ENCODE results near the gene LAMA5. TPM values are rescaled to one million over a fixed set of nuclear protein-coding genes. Genes with fewer than 3 reads are reported as not detected.

Gene LAMA5
- total RNA-seq, 1 experiment from 2014 or later = 1,050 TPM

- Histone ChIP-seq H3K4me3 (ENCODE audit: low read depth, low read length) (no peak overlapping the region), H3K36me3 (ENCODE audit: control insufficient read depth, insufficient read depth, low read length) (peaks cover 30% of the 10 kb centered on the region), H3K4me1 (no peaks in the 10 kb centered on the region), H3K27me3 (replicated peaks; ENCODE audit: control insufficient read depth, insufficient read depth, low read length) (no peaks in the 10 kb centered on the region), H3K9me3 (no peaks in the 10 kb centered on the region)
- POLR2A ChIA-PET = interaction anchor here (0.6 kb wide), 1 partner anchor 42 kb away, joined by 4 read pairs; no protein-coding TSS in a partner anchor
- Mint-ChIP-seq H3K4me3 (ENCODE audit: unreplicated experiment) (no peak overlapping the region), H3K36me3 (ENCODE audit: insufficient read depth, unreplicated experiment) (peaks cover 100% of the 10 kb centered on the region), H3K27ac (ENCODE audit: unreplicated experiment) (peak overlapping the region; percentile 73), H3K9me3 (ENCODE audit: unreplicated experiment) (no peaks in the 10 kb centered on the region), H3K4me1 (ENCODE audit: low read depth, unreplicated experiment) (peaks cover 6% of the 10 kb centered on the region), H3K27me3 (ENCODE audit: insufficient read depth, unreplicated experiment) (no peaks in the 10 kb centered on the region)
- DNase-seq = no peak
- BruUV-seq (replicated peaks) = no TSS peak
- TF ChIP-seq, protein P1, sequence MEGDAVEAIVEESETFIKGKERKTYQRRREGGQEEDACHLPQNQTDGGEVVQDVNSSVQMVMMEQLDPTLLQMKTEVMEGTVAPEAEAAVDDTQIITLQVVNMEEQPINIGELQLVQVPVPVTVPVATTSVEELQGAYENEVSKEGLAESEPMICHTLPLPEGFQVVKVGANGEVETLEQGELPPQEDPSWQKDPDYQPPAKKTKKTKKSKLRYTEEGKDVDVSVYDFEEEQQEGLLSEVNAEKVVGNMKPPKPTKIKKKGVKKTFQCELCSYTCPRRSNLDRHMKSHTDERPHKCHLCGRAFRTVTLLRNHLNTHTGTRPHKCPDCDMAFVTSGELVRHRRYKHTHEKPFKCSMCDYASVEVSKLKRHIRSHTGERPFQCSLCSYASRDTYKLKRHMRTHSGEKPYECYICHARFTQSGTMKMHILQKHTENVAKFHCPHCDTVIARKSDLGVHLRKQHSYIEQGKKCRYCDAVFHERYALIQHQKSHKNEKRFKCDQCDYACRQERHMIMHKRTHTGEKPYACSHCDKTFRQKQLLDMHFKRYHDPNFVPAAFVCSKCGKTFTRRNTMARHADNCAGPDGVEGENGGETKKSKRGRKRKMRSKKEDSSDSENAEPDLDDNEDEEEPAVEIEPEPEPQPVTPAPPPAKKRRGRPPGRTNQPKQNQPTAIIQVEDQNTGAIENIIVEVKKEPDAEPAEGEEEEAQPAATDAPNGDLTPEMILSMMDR (IDR thresholded peaks at IDR 0.05; ENCODE audit: insufficient read depth in 1 of 2, low read depth in 1 of 2, low read length in 1 of 2, severe bottlenecking in 1 of 2, unreplicated experiment in 1 of 2) = no peak
- CTCF ChIA-PET = no interaction called here
- intact Hi-C loops (cut with micrococcal nuclease; ENCODE audit: unreplicated experiment) = no loop called here
Measured at GRCh38 chr20:62338294-62338620, 28.9 kb downstream of the LAMA5 start.

DNA sequence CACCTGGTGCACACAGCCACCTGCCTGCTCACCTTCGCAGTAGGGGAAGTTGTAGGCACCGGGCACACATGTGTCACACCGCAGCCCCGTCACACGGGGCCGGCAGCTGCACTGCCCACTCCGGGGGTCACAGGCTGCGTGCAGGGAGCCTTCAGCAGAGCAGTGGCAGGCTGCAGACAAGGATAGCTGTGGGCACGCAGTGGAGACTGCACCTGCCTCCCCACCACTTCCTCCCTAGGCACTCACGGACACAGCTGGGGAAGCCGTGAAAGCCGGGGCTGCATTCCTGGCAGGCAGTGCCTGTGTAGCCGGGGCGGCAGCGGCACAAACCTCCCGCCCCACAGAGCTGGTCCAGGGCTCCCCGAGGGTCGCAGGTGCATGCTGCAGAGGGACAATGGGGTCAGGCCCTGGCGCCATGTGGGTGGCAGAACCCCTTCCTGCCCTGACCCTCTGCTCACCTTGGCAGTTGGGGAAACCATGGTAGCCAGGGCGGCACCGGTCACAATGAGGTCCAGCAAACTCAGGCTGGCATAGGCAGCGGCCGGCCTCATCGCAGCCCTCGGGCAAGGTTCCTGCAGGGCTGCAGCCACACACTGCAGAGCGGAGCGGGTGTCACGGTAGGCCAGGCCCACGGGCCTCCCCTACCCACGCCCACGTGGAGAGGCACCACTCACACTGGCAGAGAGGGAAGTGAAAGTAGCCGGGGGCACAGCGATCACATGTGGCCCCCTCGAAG is 29.4 kb downstream of the LAMA5 start:
- CTCF ChIA-PET = no interaction called here
- BruUV-seq (replicated peaks) = TSS peak; percentile 22

GRCh38 chr20:62336775-62337557 is 30.1 kb downstream of the LAMA5 start:
- TF ChIP-seq, protein P1 (IDR thresholded peaks at IDR 0.05; ENCODE audit: insufficient read depth in 1 of 2, low read depth in 1 of 2, low read length in 1 of 2, severe bottlenecking in 1 of 2, unreplicated experiment in 1 of 2) = no peak
- Histone ChIP-seq H3K36me3 (ENCODE audit: control insufficient read depth, insufficient read depth, low read length) (peaks cover 32% of the 10 kb centered on the region), H3K27me3 (replicated peaks; ENCODE audit: control insufficient read depth, insufficient read depth, low read length) (no peaks in the 10 kb centered on the region), H3K4me1 (no peaks in the 10 kb centered on the region), H3K4me3 (ENCODE audit: low read depth, low read length) (no peak overlapping the region), H3K9me3 (no peaks in the 10 kb centered on the region)
- POLR2A ChIA-PET = interaction anchor here (0.6 kb wide), 1 partner anchor 32 kb away, joined by 4 read pairs; no protein-coding TSS in a partner anchor
- H3K4me3 Mint-ChIP-seq (ENCODE audit: unreplicated experiment) = no peak overlapping the region
- intact Hi-C loops (cut with micrococcal nuclease; ENCODE audit: unreplicated experiment) = no loop called here
- DNase-seq = peak in 1 of 2 experiments; percentile 31
- H3K27me3 Mint-ChIP-seq (ENCODE audit: insufficient read depth, unreplicated experiment) = no peaks in the 10 kb centered on the region
- peaks cover 6% of the 10 kb centered on the region for H3K4me1 Mint-ChIP-seq (ENCODE audit: low read depth, unreplicated experiment)
- H3K36me3 Mint-ChIP-seq (ENCODE audit: insufficient read depth, unreplicated experiment) = peaks cover 100% of the 10 kb centered on the region
- peak overlapping the region; percentile 73 for H3K27ac Mint-ChIP-seq (ENCODE audit: unreplicated experiment)
- no TSS peak for BruUV-seq (replicated peaks)
- CTCF ChIA-PET = interaction anchor here (1.2 kb wide), 1 partner anchor 46 kb away, joined by 3 read pairs; no protein-coding TSS in a partner anchor
- H3K9me3 Mint-ChIP-seq (ENCODE audit: unreplicated experiment) = no peaks in the 10 kb centered on the region

More for the DNA sequence above, 29.4 kb downstream of the LAMA5 start:
- Histone ChIP-seq H3K27me3 (replicated peaks; ENCODE audit: control insufficient read depth, insufficient read depth, low read length) (no peaks in the 10 kb centered on the region), H3K4me3 (ENCODE audit: low read depth, low read length) (no peak overlapping the region), H3K9me3 (no peaks in the 10 kb centered on the region), H3K36me3 (ENCODE audit: control insufficient read depth, insufficient read depth, low read length) (peaks cover 32% of the 10 kb centered on the region), H3K4me1 (no peaks in the 10 kb centered on the region)
- Mint-ChIP-seq H3K4me3 (ENCODE audit: unreplicated experiment) (no peak overlapping the region), H3K4me1 (ENCODE audit: low read depth, unreplicated experiment) (peaks cover 6% of the 10 kb centered on the region), H3K27ac (ENCODE audit: unreplicated experiment) (peak overlapping the region; percentile 73), H3K9me3 (ENCODE audit: unreplicated experiment) (no peaks in the 10 kb centered on the region), H3K36me3 (ENCODE audit: insufficient read depth, unreplicated experiment) (peaks cover 100% of the 10 kb centered on the region), H3K27me3 (ENCODE audit: insufficient read depth, unreplicated experiment) (no peaks in the 10 kb centered on the region)
- POLR2A ChIA-PET = interaction anchor here (0.6 kb wide), 1 partner anchor 42 kb away, joined by 4 read pairs; no protein-coding TSS in a partner anchor
- TF ChIP-seq, protein P1 (IDR thresholded peaks at IDR 0.05; ENCODE audit: insufficient read depth in 1 of 2, low read depth in 1 of 2, low read length in 1 of 2, severe bottlenecking in 1 of 2, unreplicated experiment in 1 of 2) = no peak
- intact Hi-C loops (cut with micrococcal nuclease; ENCODE audit: unreplicated experiment) = no loop called here
- DNase-seq = no peak

All from Caco-2 (cell line).